NCI-H1417 treated with DMSO at 0.1 percent for 48 hours (cell line): ENCODE data around the gene SLC66A1.

Source experiments
- DNase-seq: peaks from one replicate; lab custom pipeline; 2025; lab: John Stamatoyannopoulos, UW

SLC66A1 gene

GRCh38 chr1:19305880-19306279, 6.2 kb upstream of the SLC66A1 start:
- DNase-seq = no peak

- no peak for DNase-seq
Observed at GRCh38 chr1:19306941-19307340, 5.2 kb upstream of the SLC66A1 start.

GRCh38 chr1:19307794-19308508, 4.2 kb upstream of the SLC66A1 start:
- no peak for DNase-seq

- no peak for DNase-seq
Observed at GRCh38 chr1:19308509-19308907, 3.6 kb upstream of the SLC66A1 start.

GRCh38 chr1:19309123-19309813, 2.9 kb upstream of the SLC66A1 start:
- no peak for DNase-seq

GRCh38 chr1:19310061-19310460, 2.1 kb upstream of the SLC66A1 start:
- no peak for DNase-seq

- DNase-seq = no peak
Observed at GRCh38 chr1:19310720-19311502, 1.2 kb upstream of the SLC66A1 start.

GRCh38 chr1:19311503-19311930, 609 bp upstream of the SLC66A1 start:
- DNase-seq = no peak

GRCh38 chr1:19312782-19313635, 883 bp downstream of the SLC66A1 start:
- DNase-seq = no peak

GRCh38 chr1:19313636-19313959, 1.5 kb downstream of the SLC66A1 start:
- DNase-seq = no peak

- no peak for DNase-seq
Observed at GRCh38 chr1:19313961-19314882, 2.1 kb downstream of the SLC66A1 start.

GRCh38 chr1:19315378-19316198, 3.5 kb downstream of the SLC66A1 start:
- DNase-seq = no peak

- no peak for DNase-seq
Observed at GRCh38 chr1:19317126-19317910, 5.2 kb downstream of the SLC66A1 start.

GRCh38 chr1:19319196-19319595, 7.1 kb downstream of the SLC66A1 start:
- DNase-seq = no peak

GRCh38 chr1:19321071-19321470, 8.9 kb downstream of the SLC66A1 start:
- no peak for DNase-seq

- DNase-seq = no peak
Observed at GRCh38 chr1:19322481-19322880, 10.4 kb downstream of the SLC66A1 start.

- DNase-seq = no peak
Observed at GRCh38 chr1:19323987-19324664, 12.0 kb downstream of the SLC66A1 start.

- DNase-seq = no peak
Observed at GRCh38 chr1:19324665-19324990, 12.5 kb downstream of the SLC66A1 start.
